OCI-LY3 (cell line): Measurements from ENCODE around the gene NXT1.

Experiments used
- EZH2phosphoT487 ChIP-seq: fragments of 200-600 bp; shearing (Covaris generic); IDR thresholded peaks from 2 replicates; pipeline ENCODE4 v1.6.1; 2018; ENCODE audit warnings: antibody characterized with exemption, mixed run types, low read depth
- TF ChIP-seq, protein P1 (sequence below): fragments of 200-600, 300-600 bp; sonication (generic); IDR thresholded peaks from 2 replicates; pipeline ENCODE4 v1.5.1; 2014; ENCODE audit warnings: antibody characterized with exemption, low read length, low read depth

DNA sequence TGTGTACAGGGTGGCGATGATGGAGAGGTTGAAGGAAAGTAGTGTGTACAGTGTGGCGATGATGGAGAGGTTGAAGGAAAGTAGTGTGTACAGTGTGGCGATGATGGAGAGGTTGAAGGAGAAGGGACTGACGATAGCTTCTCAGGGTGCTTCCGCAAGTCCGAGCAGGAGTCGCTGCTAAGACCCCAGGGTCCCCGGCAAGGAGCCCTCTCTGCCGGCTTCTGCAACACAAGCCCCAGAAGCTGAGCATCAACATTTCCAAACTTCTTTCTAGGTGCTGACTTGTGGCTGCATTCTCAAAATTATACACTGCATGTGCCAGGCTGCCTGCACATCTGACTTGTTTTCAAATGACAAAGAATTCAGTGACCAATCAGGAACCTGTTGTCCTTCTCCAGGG lies 47.8 kb upstream of the NXT1 start:
- TF ChIP-seq, protein P1, sequence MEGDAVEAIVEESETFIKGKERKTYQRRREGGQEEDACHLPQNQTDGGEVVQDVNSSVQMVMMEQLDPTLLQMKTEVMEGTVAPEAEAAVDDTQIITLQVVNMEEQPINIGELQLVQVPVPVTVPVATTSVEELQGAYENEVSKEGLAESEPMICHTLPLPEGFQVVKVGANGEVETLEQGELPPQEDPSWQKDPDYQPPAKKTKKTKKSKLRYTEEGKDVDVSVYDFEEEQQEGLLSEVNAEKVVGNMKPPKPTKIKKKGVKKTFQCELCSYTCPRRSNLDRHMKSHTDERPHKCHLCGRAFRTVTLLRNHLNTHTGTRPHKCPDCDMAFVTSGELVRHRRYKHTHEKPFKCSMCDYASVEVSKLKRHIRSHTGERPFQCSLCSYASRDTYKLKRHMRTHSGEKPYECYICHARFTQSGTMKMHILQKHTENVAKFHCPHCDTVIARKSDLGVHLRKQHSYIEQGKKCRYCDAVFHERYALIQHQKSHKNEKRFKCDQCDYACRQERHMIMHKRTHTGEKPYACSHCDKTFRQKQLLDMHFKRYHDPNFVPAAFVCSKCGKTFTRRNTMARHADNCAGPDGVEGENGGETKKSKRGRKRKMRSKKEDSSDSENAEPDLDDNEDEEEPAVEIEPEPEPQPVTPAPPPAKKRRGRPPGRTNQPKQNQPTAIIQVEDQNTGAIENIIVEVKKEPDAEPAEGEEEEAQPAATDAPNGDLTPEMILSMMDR: no peak
- TF ChIP-seq EZH2phosphoT487: no peak
